Erythroblast (primary cell): ENCODE measurements around the gene NRBF2.

Source experiments
- GATA1 ChIP-seq: IDR thresholded peaks from 2 replicates; pipeline ENCODE4 v1.6.1; 2011; ENCODE audit warnings: low read depth, mild to moderate bottlenecking, control low read depth, low read length, moderate library complexity
- POLR2A ChIP-seq: IDR thresholded peaks from 2 replicates; pipeline ENCODE4 v1.6.1; 2011; ENCODE audit warnings: mild to moderate bottlenecking, low read length

GRCh38 chr10:63168821-63169462, 35.8 kb downstream of the NRBF2 start:
- TF ChIP-seq POLR2A (no peak), GATA1 (no peak)
